Renal cortex interstitium (tissue), 11 donors: ENCODE measurements around the gene PRODH2. TPM values are rescaled to one million over a fixed set of nuclear protein-coding genes. Genes with fewer than 3 reads are reported as not detected.
"Not testable (repeated sequence)": the region's sequence is repeated elsewhere in the genome, so short reads cannot be mapped to it uniquely, and the experiment has no call there.

Experiments
- DNase-seq, 11 donors: peaks; one replicate each; pipeline ENCODE4 v3.0.0-alpha.2; 2013; ENCODE audit warnings: low read depth in 9 of 11, low spot score in 4 of 11; ENCODE audit errors: extremely low read depth in 1 of 11
- polyA plus RNA-seq, 3 donors: library from polyadenylated mRNA; unstranded; fragments of 120-200 nt; gene quantifications; one replicate each; pipeline ENCODE4 v1.2.1, GENCODE V29; 2013; ENCODE audit not compliant: insufficient read length in 3 of 3

PRODH2 gene
- polyA plus RNA-seq, 3 donors, result 28.7 to 50.1 (median 42.4) TPM

GRCh38 chr19:35846038-35846668, 33.5 kb upstream of the PRODH2 start:
- no peak for DNase-seq

GRCh38 chr19:35845215-35846037, 32.8 kb upstream of the PRODH2 start:
- DNase-seq, result no peak

GRCh38 chr19:35844482-35845214, 32.0 kb upstream of the PRODH2 start:
- DNase-seq, result no peak

GRCh38 chr19:35843676-35844481, 31.2 kb upstream of the PRODH2 start:
- DNase-seq, result no peak

GRCh38 chr19:35842666-35843272, 30.1 kb upstream of the PRODH2 start:
- DNase-seq, result no peak

- no peak for DNase-seq
These were observed 29.4 kb upstream of the PRODH2 start for GRCh38 chr19:35841961-35842595.

- DNase-seq, result not testable (repeated sequence)
These were observed 23.5 kb upstream of the PRODH2 start for GRCh38 chr19:35836096-35836495.

GRCh38 chr19:35833972-35834371, 21.3 kb upstream of the PRODH2 start:
- DNase-seq, result no peak

GRCh38 chr19:35832054-35832453, 19.4 kb upstream of the PRODH2 start:
- DNase-seq, result no peak

GRCh38 chr19:35830986-35831385, 18.3 kb upstream of the PRODH2 start:
- DNase-seq, result no peak

- DNase-seq, result peak; percentile 69 to 89 (median 80)
These were observed 16.2 kb upstream of the PRODH2 start for GRCh38 chr19:35828692-35829301.

GRCh38 chr19:35824150-35824549, 11.5 kb upstream of the PRODH2 start:
- no peak for DNase-seq

GRCh38 chr19:35822579-35822978, 9.9 kb upstream of the PRODH2 start:
- no peak for DNase-seq

- DNase-seq, result no peak
These were observed 5.8 kb upstream of the PRODH2 start for GRCh38 chr19:35818445-35818844.

- DNase-seq, result no peak
These were observed 4.2 kb upstream of the PRODH2 start for GRCh38 chr19:35816846-35817245.

- DNase-seq, result no peak
These were observed 3.6 kb upstream of the PRODH2 start for GRCh38 chr19:35816262-35816661.

- no peak for DNase-seq
These were observed 622 bp upstream of the PRODH2 start for GRCh38 chr19:35813043-35813890.
